GM21528 (cell line): ENCODE measurements around the gene KIF6.
"Not testable (repeated sequence)": the region's sequence is repeated elsewhere in the genome, so short reads cannot be mapped to it uniquely, and the experiment has no call there.

ENCODE experiments used
- ATAC-seq: cut with Tn5 transposase; IDR thresholded peaks from one replicate; pipeline ENCODE4 v1.9.1; 2021; ENCODE audit warnings: mild to moderate bottlenecking, moderate library complexity; ENCODE audit not compliant: unreplicated experiment, low FRiP score

KIF6 gene

DNA sequence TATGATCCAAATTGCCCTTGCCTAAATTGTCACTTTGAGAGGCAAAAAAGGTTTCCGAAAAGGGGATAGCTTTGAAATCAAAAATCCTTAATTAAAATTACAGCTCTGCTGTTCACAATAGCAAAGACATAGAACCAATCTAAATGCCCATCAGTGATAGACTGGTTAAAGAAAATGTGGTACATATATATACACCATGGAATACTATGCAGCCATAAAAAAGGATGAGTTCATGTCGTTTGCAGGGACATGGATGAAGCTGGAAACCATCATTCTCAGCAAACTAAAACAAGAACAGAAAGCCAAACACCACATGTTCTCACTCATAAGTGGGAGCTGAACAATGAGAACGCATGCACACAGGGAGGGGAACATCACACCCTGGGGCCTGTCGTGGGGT is 1.9 kb downstream of the KIF6 start:
- not testable (repeated sequence) for ATAC-seq

DNA sequence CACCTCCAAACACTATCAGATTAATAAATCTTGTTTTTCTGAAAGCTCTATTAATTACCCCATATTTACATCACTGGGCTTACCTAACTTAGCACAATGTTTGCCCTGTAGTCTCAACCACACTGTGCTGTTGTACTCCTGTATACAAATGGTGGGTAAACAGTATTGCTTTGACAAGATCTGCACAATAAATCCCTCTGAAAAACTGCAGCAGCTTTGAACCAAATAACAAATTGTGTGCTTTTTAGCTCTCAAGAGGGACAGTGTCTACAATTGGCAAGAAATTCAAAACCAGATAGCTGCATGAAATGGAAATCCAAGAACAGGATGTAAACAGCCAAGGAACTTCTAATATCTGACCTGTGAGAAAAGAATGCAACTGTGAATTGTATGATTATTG is 10.4 kb downstream of the KIF6 start:
- no peak for ATAC-seq

DNA sequence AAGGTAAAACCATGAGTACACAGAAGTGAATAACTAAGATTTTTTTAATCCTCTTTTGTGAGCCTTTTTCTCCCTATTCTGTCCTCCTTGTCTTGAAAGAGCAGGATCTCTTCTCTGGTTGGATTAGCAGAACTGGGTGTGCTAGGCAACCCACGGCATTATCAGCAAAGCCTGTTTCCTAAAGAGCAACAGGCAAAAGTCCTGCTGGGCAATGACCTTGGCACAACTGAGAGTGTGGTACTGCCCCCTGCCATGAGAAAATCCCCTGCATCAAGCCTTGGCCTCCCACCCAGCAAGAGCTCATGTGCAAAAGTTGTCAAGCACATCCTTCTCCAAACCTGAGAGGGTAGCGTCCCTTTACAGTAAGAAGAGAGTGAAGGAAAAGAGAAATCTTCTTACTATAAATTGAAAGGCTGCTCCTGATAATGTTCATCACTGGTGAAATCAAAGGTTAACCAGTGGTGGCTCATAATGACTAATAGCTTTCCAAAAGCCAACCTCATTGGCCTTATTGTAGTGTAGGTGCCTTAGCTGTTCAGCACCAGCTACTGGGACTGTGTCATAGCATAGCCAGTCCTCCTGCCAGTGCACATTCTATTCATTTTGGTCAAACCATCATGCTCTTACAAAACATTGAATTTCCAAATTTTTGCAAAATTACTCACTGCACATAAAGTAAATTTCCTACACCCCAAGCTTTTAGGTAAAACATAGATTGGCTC is 17.1 kb downstream of the KIF6 start:
- no peak for ATAC-seq

DNA sequence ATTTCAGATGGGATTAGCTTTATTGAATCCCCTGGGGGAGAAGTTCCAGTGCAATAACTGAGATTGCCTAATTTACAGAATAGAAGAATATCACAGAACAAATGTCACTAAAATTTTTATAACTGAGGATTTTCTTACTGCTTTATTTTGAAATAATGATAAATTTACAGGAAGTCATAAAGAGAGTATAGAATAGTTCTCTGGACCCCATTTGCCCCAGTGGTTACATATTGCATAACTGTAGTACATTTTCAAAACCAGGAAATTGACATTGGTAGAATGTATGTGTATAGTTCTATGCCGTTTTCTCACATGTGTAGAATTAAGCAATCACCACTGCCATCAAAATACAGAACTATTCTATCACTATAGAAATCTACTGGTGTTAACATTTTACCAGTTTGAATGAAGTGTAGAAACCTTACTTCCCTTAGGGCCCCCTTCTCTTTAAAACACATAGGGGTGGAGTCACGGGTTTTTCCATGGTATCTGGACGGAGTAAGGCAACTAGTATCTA is 18.3 kb downstream of the KIF6 start:
- no peak for ATAC-seq

DNA sequence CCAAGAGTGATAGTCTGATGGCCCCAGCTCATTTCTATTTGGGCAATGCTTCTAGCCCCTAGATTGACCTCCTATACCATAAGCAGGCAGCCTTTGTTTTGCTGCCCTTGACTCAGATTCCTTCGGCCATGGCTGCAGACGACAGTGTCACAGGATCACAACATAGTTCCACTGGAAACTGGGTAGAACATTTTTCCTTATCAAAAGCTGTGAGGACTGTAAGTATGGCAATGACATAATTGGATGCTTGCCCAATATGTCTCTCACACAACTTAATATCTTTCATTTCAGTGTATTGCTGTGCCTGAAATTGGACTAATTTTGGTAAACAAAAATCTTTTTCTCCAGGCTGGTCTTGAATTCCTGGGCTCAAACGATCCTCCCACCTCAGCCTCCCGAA is 22.9 kb downstream of the KIF6 start:
- ATAC-seq = no peak

DNA sequence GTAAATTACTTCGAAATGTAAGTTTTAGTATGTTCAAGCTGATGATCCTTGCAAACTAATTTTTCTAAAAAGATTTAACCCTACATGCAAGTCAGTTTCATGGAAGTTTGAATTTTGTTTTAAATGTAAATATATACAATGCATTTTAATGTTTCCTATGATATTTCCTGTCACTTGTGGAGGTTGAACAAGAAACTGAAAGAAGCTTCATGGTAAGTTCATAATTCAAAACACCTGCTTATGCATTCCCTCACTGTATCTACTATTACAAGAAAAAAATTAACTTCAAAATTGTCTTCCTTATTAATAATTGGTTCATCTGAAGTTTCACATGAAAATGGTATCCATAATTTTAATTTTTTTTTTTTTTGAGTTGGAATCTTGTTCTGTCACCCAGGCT is 24.8 kb downstream of the KIF6 start:
- ATAC-seq = no peak

DNA sequence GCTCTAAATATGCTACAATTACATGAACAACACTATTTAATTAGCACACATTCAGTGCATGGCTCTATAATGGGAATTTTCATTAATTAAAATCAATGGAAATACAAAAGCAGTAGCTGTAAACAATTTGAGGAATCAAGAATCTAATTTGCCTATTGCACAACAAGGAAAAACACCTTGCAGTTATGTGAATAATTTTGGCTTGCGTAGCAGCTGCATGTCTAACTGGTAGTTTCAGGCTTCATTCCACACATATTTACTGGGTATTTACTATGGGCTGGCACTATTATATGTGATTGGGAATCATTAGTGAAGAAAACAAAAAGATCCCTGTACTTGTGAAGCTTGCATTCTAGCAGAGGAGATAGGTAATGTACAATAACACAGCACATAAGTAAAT is 26.4 kb downstream of the KIF6 start:
- no peak for ATAC-seq

DNA sequence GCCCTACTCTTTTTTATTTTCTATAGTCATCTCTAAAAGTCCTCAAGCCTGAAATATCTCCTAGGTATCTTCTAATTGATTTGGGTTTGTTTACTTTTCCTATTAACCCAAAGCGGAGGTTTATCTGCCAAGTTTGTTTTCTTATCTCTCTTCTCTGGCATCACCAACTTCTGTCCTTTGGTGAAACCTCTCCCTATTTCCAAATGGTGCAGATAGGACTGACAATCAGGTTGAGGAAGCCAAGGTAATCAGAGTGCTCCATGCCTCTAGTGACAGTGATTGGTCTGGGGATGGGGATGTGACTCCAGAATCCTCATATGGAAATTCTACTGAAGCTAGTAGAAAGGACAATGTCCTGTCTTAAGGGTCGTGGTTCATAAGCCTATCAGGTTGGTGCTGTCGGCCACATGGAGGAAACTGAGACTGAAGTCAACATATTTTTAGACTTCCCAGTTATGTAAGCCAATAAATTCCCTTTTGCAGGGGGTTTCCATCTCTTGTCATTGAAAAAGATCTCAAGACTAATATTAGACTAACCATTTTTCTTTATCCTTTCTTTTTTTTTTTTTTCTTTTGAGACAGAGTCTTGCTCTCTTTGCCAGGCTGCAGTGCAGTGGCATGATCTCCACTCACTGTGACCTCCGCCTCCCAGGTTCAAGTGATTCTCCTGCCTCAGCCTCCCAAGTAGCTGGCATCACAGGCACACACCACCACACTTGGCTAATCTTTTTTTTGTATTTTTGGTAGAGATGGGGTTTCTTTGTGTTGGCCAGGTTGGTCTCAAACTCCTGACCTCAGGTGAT is 28.0 kb downstream of the KIF6 start:
- ATAC-seq = no peak

DNA sequence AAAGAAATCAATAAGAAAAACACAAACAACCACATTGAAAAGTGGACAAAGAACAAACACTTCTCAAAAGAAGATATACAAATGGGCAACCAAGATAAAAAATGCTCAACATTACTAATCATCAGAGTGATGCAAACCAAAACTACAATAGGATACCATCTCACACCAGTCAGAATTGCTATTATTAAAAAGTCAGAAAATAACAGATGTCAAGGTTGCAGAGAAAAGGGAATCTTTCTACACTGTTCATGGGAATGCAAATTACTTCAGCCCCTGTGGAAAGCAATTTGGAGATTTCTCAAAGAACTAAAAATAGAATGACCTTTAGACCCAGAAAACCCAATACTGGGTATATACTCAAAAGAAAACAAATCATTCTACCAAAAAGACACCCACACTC is 29.8 kb downstream of the KIF6 start:
- ATAC-seq = no peak

DNA sequence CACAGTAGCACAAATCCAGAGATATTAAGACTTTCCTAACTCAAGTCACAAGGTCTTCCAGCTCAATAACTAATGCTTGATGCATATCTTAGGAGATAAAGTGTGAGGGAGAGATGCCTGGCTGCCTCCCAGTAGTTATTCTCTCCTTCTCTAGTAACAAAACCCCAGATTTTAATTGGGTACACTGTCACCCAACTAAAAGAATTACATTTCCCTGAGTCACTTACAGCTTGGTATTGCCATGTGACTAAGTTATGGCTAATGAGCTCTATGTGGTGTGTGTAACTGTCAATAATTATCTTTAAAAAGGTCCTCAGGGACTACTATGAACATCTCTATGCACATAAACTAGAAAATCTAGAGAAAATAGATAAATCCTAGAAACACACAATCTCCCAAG is 32.0 kb downstream of the KIF6 start:
- no peak for ATAC-seq

DNA sequence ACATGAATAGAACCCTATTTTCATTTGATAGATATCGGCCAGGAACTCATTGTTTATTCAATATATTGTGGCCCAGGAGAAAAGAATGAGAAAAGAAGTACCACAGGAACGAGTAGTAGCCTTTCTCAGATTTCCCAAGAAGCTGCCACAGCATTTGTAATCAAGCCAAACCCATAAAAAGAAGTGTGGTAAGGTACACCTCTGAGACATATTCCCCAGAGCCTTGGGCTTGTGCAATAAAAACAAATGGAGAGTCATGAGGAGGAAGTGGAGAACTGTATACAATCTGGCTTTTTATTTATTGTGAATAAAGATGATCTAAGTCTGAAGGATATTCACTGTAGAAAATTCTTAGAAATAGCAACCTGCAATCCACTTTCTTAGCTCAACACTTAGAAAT is 36.7 kb downstream of the KIF6 start:
- ATAC-seq = no peak

DNA sequence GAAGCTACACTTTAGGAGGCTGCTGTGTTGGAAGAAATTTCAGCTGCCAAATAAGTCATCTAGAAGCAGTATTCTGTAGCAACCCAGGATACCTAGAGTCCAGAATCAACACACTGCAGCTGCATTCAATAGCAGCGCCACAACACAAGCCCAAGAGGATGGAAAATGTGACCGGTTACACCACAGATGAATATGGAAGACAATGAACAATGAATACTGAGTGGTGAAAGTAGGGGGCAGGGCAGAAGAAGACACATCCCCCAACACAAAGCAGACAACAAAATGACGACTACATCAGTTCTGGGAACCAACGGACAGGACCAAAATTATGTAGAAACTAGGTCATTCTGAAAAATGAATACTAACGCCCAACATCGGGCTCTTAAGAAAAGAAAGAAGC is 38.2 kb downstream of the KIF6 start:
- ATAC-seq = no peak

DNA sequence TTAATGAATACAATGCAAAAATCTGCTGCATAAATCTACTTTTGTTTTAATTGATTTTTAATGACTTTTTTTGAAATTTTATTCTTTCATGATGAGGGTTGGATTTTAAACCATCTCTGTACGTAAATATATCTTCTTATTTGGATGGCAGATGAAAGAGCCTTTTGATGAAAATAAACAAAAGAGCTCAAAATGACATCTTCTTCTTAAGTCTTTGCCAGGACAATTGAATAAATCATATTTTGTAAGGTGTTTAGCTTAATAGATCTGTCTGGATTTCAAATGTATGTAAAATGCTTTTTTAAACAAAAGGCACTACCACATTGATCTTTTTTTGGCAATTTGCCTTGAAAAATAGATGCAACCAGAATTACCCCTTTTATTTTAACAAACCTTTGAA is 39.3 kb downstream of the KIF6 start:
- no peak for ATAC-seq

DNA sequence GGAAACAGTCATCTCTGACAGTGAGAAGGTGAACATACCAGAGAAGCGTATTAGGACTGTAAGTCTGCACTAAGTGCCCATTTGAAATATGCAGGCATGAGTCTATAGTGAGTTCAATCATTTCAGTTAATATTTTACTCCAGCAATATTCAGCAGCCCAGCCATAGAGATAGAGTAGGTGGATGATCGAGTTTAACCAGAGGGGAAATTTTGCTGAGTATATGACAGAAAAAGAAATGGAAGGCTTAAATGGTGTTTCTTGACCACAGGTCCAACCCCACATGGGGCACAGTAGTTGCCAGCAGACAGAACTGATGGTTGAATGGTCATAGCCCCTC is 39.8 kb downstream of the KIF6 start:
- ATAC-seq = no peak

DNA sequence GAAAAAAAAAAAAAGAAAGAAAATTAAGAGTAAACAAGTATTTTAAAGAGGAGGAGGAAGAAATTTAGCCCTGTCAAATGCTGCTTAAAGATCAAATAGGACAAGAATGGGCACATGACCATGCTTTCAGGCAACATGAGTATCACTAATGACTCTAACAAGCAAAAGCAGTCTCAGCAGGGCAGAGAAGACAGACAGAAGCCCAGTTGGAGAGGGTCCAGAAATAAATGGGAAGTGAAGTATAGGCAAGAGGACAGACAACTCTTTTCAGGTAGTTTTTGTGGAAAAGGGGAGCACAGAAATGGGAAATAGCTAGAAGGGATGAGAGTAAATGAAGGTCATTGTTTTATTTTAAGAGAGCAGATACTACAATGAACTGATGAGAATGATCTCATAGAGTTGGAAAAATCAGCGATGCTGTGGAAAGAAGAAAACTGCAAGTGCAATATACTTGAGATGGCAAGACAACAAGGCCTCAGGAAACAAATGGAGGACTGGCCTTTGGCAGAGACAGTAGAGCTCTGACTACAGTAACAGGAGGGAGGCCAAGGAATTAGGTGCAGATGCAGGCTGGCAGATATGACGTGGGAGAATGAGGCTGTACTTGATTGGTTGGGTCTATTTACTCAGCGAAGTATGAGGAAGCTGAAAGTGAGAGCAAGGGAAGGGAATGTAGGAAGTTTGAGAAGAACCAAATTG is 40.3 kb downstream of the KIF6 start:
- no peak for ATAC-seq

DNA sequence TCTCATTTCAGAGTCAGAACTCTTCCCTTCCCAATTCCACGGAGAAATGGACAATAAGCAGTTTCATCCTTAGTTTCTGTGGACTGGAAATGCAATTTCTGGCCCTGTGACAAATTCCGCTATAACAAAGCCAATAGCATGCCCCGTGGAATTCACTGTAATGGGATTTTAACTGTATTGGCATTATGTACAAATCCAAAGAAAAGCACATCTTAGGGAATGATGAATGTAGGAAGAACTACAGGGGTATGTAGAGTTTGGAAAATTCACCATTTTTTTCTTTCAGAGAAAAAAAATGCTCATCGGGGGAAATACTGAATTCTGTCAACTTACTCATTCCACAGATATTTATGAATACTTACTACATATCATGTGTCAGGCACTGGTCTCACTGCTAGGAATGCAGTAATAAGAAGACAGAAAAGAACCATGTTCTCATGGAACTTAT is 43.5 kb downstream of the KIF6 start:
- ATAC-seq = no peak

DNA sequence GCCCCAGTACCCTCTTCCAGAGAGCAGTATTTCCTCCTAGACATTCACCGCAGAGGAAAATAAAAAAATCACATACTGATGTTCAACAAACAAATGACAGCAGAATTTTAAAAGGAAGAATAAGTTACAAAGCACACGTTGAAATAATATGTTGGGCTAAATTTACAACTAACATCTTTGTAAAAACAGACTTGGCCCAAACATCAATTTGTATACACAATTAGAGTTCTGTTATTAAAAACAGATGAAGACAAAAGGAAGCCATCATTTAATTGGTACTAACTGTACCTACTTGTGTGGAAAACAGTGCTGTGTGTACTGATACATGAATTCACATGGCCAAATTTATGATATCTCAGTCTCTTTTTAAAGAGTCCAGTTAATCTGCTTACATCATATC is 46.3 kb downstream of the KIF6 start:
- no peak for ATAC-seq

DNA sequence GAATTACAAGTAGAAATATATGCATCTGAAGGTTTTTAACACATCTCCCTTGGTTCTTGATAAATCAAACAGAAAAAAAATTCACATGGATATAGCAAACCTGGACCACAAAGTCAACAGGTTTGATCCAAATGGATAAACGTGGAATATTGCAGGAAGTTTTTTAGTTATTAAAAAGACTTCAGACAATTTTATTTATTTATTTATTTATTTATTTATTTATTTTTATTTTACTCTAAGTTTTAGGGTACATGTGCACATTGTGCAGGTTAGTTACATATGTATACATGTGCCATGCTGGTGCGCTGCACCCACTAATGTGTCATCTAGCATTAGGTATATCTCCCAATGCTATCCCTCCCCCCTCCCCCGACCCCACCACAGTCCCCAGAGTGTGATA is 47.9 kb downstream of the KIF6 start:
- ATAC-seq = not testable (repeated sequence)

DNA sequence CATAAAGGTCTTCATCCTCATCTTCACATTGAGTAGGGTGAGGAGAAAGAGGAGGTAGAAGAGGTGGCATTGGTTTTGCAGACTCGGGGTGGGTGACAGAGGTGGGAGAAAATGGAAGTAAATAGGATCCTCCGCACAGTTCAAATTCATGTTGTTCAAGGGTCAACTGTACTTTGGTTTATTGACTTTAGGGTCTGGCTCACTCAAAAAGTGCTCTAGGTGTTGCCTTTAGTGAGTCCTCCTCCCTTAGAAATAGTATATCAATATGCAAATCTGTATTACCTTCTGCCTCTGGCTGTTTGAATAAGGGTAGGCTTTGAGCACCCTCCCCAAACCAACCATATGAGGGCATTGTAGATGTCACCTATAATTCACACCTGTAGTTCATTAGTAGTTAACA is 54.7 kb downstream of the KIF6 start:
- ATAC-seq = no peak

DNA sequence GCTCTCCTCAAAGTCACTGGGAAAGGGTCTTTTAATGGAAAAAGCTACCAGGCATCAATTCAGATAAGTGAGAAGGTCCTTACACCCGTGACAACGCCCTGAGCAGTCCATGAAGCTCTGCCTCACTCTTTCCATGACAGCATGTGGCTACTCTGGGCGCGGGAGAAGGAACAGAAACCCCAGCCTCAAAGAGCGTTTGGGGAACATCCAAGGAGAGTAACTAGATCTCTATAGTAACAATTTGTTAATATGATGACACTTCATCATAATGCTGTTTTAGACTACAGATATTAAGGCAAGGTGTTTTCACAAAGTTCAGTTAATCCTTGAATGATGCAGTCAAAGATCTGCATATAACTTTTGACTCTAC is 55.2 kb downstream of the KIF6 start:
- ATAC-seq = no peak

DNA sequence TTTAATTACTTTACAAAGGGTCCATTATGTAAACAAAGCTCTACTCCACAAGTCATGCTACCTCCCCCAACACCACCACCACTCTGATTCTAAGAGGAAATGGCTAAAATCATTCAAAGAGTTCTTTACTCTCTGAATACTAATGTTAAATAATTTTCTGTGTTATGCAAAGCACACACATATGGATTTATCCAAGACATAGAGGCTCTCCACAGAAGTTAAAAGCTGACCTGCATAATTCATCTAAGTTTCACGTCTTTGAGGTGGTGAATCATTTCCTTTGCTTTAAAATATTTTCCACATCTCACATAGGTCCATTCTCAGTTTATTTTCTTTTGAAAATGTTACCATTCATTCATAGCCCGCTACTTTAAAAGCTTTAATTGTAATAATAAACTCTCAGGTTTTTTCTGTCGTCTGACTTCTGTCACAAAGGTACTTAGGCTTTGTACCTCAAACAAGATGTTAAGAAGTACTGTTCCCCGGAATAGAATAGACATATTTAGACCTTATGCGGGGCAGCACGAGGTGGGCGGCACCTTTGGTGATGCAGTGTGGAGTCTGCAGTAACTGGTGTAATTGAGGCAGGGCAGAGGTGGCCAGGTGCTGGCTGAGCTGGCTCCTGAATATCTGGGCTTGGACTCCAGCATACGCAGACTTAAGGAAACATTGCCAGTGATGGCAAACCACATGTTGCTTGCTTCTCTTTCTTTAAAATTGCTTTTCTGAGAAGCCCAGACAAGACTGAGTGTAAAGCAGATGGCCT is 55.8 kb downstream of the KIF6 start:
- ATAC-seq = no peak
